HL-60 (cell line): ENCODE measurements around the gene DXO. TPM values are rescaled to one million over a fixed set of nuclear protein-coding genes. Genes with fewer than 3 reads are reported as not detected.

Source experiments
- microRNA-seq: library from miRNA; unstranded; fragments of <30 nt; microRNA quantifications from one replicate; pipeline ENCODE4, GENCODE V29; 2018

DXO gene

Small RNA genes within 50 kb of the gene (microRNA-seq; reads per million reads assigned to microRNA genes)
- not detected for gene MIR1236
